ENCODE results near the gene LINGO3.
"Not testable (repeated sequence)": the region's sequence is repeated elsewhere in the genome, so short reads cannot be mapped to it uniquely, and the experiment has no call there.

The LINGO3 gene

DNA sequence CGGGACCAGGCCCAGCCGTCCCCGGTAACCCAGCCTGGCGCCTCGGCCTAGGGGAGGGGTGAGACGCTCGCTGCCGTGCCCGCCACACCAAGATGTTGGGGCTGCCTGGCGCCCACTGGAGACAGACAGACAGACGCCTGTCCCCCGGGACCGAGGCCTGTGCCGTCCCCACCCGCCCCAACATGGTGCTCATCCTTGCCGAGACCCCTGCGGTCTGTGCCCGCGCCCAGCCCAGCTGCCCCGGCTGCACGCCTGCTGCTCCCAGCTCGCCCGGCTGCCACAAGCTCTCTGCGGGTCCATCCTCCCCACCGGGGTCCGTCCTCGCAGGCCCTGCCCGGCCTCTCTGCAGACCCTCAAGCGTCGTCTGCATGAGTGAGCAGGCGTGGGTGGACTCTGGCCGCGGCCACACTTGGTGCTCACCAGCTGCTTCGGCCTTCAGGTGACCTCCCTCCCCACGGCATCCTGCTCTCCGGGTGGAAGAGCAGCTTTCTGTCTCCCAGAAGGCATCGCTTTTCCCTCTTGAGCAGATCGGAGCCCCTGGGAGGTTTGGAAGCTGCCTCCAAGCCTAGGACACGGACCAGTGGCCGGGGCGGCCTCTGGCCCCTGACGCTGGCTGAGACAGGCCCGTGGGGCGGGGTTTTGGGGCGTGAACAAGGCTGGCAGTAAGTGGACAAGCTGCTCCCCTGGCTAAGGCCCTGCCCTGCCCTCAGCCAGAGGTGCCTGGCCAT lies 45.4 kb upstream of the LINGO3 start:
- Histone ChIP-seq H3K4me1 (no peaks in the 10 kb centered on the region), H3K36me3 (peaks cover 16 to 62% (median 46%) of the 10 kb centered on the region in 3 donors), H3K4me3 (no peak overlapping the region), H3K27me3 (no peaks in the 10 kb centered on the region), H3K9me3 (no peaks in the 10 kb centered on the region), H3K27ac (no peak overlapping the region)
- intact Hi-C loops (cut with DNase I; ENCODE audit: low total_unique reads) = no loop called here
- TF ChIP-seq, protein P1, sequence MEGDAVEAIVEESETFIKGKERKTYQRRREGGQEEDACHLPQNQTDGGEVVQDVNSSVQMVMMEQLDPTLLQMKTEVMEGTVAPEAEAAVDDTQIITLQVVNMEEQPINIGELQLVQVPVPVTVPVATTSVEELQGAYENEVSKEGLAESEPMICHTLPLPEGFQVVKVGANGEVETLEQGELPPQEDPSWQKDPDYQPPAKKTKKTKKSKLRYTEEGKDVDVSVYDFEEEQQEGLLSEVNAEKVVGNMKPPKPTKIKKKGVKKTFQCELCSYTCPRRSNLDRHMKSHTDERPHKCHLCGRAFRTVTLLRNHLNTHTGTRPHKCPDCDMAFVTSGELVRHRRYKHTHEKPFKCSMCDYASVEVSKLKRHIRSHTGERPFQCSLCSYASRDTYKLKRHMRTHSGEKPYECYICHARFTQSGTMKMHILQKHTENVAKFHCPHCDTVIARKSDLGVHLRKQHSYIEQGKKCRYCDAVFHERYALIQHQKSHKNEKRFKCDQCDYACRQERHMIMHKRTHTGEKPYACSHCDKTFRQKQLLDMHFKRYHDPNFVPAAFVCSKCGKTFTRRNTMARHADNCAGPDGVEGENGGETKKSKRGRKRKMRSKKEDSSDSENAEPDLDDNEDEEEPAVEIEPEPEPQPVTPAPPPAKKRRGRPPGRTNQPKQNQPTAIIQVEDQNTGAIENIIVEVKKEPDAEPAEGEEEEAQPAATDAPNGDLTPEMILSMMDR (IDR thresholded peaks at IDR 0.05) = no peak
- DNase-seq = no peak

DNA sequence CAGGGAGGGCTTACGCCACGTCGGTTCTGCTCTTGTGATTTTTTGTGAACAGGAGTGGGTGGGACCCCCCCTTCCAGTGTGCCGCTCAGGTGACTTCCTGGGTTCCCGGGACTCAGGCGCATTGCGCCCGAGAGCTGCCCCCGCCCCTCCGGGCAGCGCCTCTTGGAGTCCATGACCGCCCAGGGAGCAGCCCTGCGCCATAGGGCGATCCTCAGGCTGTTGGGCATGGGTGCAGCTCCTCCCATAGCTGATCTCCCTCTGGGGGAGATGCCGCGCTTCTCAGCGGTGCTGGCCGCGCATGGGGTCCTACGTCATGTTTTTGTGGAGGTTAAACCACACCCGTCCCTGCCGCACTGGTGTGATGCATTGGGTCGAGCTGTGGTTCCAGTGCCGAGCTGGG lies 44.2 kb upstream of the LINGO3 start:
- TF ChIP-seq, protein P1 (IDR thresholded peaks at IDR 0.05) = no peak
- Histone ChIP-seq H3K4me3 (no peak overlapping the region), H3K27ac (no peak overlapping the region), H3K27me3 (no peaks in the 10 kb centered on the region), H3K4me1 (no peaks in the 10 kb centered on the region), H3K36me3 (peaks cover 16 to 62% (median 46%) of the 10 kb centered on the region in 3 donors), H3K9me3 (no peaks in the 10 kb centered on the region)
- intact Hi-C loops (cut with DNase I; ENCODE audit: low total_unique reads) = no loop called here
- no peak for DNase-seq

DNA sequence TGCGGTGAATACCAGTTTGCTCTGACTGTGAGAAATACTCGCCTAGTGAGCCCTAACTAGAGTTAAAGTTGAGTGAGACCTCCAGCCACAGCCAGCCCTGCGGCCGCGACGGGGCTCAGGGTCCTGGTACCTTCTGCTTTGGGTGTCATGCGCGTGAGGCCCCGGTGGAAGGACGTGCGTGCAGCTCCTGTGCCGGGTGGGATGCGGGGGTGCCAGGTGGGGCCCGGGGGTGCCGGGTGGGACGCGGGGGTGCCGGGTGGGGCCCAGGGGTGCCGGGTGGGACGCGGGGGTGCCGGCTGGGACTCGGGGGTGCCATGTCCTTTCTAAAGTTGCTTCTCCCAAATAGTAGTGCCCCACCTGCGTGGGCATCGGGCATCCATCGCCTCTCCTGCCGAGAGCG lies 43.6 kb upstream of the LINGO3 start:
- H3K27me3 ChIP-seq = no peaks in the 10 kb centered on the region
- intact Hi-C loops (cut with DNase I; ENCODE audit: low total_unique reads) = no loop called here
- no peak overlapping the region for H3K4me3 ChIP-seq
- no peak for DNase-seq
- TF ChIP-seq, protein P1 (IDR thresholded peaks at IDR 0.05) = no peak
- no peak overlapping the region for H3K27ac ChIP-seq
- H3K9me3 ChIP-seq = no peaks in the 10 kb centered on the region
- H3K36me3 ChIP-seq = peaks cover 16 to 66% (median 49%) of the 10 kb centered on the region in 3 donors
- no peaks in the 10 kb centered on the region for H3K4me1 ChIP-seq

DNA sequence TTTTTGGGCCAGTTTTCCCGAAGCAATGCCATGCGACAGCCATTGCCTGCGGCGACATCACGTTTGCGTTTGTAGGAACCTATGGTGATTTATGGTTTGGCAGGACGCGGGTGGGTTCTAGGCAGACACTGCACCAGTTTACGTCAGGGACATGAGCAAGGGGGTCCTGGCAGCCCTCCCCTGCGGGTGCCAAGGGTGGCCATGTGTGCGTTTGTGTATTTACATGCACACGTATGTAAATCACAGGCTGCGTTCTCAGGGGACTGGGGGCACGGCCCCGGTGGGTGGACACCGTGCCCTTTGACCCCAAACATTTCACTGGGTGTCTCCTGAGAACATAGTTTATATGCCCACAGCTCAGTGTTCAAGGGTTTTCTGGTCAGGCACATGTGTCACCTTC lies 42.7 kb upstream of the LINGO3 start:
- DNase-seq = no peak
- H3K4me1 ChIP-seq = no peaks in the 10 kb centered on the region
- H3K4me3 ChIP-seq = no peak overlapping the region
- no peak overlapping the region for H3K27ac ChIP-seq
- TF ChIP-seq, protein P1 (IDR thresholded peaks at IDR 0.05) = no peak
- H3K9me3 ChIP-seq = no peaks in the 10 kb centered on the region
- H3K36me3 ChIP-seq = peaks cover 16 to 73% (median 51%) of the 10 kb centered on the region in 3 donors
- no peaks in the 10 kb centered on the region for H3K27me3 ChIP-seq
- intact Hi-C loops (cut with DNase I; ENCODE audit: low total_unique reads) = no loop called here

DNA sequence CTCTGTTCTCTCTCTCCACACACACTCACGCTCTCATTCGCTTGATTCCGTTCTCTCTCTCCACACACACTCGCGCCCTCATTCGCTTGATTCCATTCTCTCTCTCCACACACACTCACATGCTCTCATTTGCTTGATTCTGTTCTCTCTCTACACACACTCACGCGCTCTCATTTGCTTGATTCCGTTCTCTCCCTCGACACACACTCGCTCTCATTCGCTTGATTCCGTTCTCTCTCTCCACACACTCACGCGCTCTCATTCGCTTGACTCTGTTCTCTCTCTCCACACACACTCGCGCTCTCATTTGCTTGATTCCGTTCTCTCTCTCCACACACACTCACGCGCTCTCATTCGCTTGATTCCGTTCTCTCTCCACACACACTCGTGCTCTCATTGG lies 41.9 kb upstream of the LINGO3 start:
- H3K27me3 ChIP-seq; H3K4me1 ChIP-seq; H3K4me3 ChIP-seq; intact Hi-C loops (cut with DNase I; ENCODE audit: low total_unique reads); DNase-seq; H3K27ac ChIP-seq; H3K9me3 ChIP-seq: not testable (repeated sequence)
- peaks cover 16 to 81% (median 56%) of the 10 kb centered on the region in 3 donors for H3K36me3 ChIP-seq

DNA sequence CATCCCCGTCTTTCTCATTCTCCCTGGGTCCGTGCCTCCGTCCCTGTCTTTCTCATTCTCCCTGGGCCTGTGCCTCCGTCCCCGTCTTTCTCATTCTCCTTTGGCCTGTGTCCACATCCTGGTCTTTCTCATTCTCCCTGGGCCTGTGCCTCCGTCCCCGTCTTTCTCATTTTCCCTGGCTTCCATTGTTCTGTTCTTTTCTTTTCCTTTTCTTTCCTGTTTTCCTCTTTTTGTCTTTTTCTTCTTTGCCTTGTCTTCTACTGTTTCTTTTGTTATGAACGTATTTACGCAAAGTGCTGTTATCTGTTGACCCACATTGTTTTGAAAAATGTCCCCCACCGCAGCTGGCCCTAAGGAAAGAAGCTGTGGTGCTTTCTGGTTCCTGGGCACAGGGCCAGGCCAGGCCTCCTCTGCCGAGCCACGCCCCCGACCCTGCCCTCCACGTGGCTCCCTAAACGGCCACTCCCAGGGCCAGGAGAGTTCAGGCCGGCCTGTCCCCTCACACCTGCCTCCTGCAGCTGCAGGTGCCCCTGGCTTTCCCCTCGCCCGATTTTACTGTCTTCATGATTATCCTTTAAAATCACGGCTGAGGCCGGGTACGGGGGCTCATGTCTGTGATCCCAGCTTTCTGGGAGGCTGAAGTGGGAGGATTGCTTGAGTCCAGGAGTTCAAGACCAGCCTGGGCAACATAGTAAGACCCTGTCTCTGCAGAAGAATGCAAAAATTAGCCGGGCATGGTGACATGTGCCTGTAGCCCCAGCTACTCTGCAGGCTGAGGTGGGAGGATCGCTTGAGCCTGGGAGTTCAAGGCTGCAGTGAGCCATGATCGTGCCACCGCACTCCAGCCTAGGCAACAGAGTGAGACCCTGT lies 38.1 kb upstream of the LINGO3 start:
- H3K27me3 ChIP-seq = no peaks in the 10 kb centered on the region
- intact Hi-C loops (cut with DNase I; ENCODE audit: low total_unique reads) = no loop called here
- H3K4me3 ChIP-seq = no peak overlapping the region
- no peaks in the 10 kb centered on the region for H3K9me3 ChIP-seq
- TF ChIP-seq, protein P1 (IDR thresholded peaks at IDR 0.05) = no peak
- no peak overlapping the region for H3K27ac ChIP-seq
- H3K4me1 ChIP-seq = no peaks in the 10 kb centered on the region
- peaks cover 11 to 76% (median 53%) of the 10 kb centered on the region in 3 donors for H3K36me3 ChIP-seq
- no peak for DNase-seq
